Ascending aorta (tissue), 2 donors: ENCODE data around the gene MAN2B2. TPM values are rescaled to one million over a fixed set of nuclear protein-coding genes. Genes with fewer than 3 reads are reported as not detected.
A peak's percentile ranks its signal among the peaks of the same experiment; 100 is the strongest.

Experiments used
- DNase-seq, 2 donors: peaks; one replicate each; pipeline ENCODE4 v3.0.0-alpha.2; 2019; ENCODE audit warnings: low spot score in 2 of 2
- H3K27ac ChIP-seq, 2 donors: fragments of 200-600 bp; sonication (generic); one replicate each; pipeline ENCODE4 v1.5.1; 2016 to 2017; ENCODE audit warnings: mild to moderate bottlenecking in 1 of 2
- H3K27me3 ChIP-seq: fragments of 200-600 bp; sonication (generic); one replicate; pipeline ENCODE4 v1.5.1; 2017
- H3K36me3 ChIP-seq, 2 donors: fragments of 200-600 bp; sonication (generic); one replicate each; pipeline ENCODE4 v1.5.1; 2016
- H3K4me1 ChIP-seq, 2 donors: fragments of 200-600 bp; sonication (generic); one replicate each; pipeline ENCODE4 v1.5.1; 2016 to 2017; ENCODE audit warnings: mild to moderate bottlenecking in 1 of 2
- H3K4me3 ChIP-seq, 2 donors: fragments of 200-600 bp; sonication (generic); one replicate each; pipeline ENCODE4 v1.5.1; 2016 to 2017; ENCODE audit warnings: mild to moderate bottlenecking in 1 of 2
- H3K9me3 ChIP-seq, 2 donors: fragments of 200-600 bp; sonication (generic); one replicate each; pipeline ENCODE4 v1.5.1; 2016
- CTCF ChIP-seq, 3 experiments: fragments of 200-600 bp in 2 of 3; fragments of 450-650 bp in 1 of 3; sonication (generic) in 2 of 3; IDR thresholded peaks; one replicate each; pipeline ENCODE4 v1.5.1; 2016 to 2019; ENCODE audit warnings: antibody characterized with exemption in 3 of 3, mild to moderate bottlenecking in 1 of 3, moderate library complexity in 1 of 3
- intact Hi-C: fragments of 100-400 bp; cut with DNase I; formaldehyde crosslinking; loops from one replicate; pipeline ENCODE4 v1.15.1; 2023
- total RNA-seq: library from RNA; depleted of rRNA; stranded (reverse); fragments of >200 nt; gene quantifications from one replicate; pipeline ENCODE4 v1.1.0, GENCODE V29; 2016

Gene MAN2B2
- total RNA-seq, 1 donor from 2014 or later = 47.8 TPM

GRCh38 chr4:6641164-6641970 lies 66.4 kb downstream of the MAN2B2 start:
- Histone ChIP-seq H3K36me3 (peaks cover 13 to 15% of the 10 kb centered on the region in 2 donors), H3K4me3 (peak overlapping the region; percentile 76 to 89), H3K27me3 (no peaks in the 10 kb centered on the region), H3K27ac (peak overlapping the region; percentile 94 to 97), H3K9me3 (no peaks in the 10 kb centered on the region), H3K4me1 (peaks cover 4 to 16% of the 10 kb centered on the region in 2 donors)
- intact Hi-C loops = loop anchor here (2.0 to 10.0 kb wide), 8 partner anchors 23 to 426 kb away; partner anchors contain the start of genes GRPEL1, KIAA0232, MAN2B2 and TADA2B
- DNase-seq = peak in 1 of 2 donors; percentile 80
- no peak for TF ChIP-seq CTCF (IDR thresholded peaks at IDR 0.05)

GRCh38 chr4:6641971-6642320 lies 67.0 kb downstream of the MAN2B2 start:
- intact Hi-C loops = loop anchor here (2.0 to 10.0 kb wide), 8 partner anchors 23 to 425 kb away; partner anchors contain the start of genes GRPEL1, KIAA0232, MAN2B2 and TADA2B
- TF ChIP-seq CTCF (IDR thresholded peaks at IDR 0.05) = no peak
- Histone ChIP-seq H3K9me3 (no peaks in the 10 kb centered on the region), H3K4me1 (peaks cover 4 to 16% of the 10 kb centered on the region in 2 donors), H3K36me3 (peaks cover 13 to 15% of the 10 kb centered on the region in 2 donors), H3K27ac (peak overlapping the region; percentile 94 to 97), H3K4me3 (peak overlapping the region; percentile 76 to 89), H3K27me3 (no peaks in the 10 kb centered on the region)
- DNase-seq = peak in 1 of 2 donors; percentile 53

GRCh38 chr4:6643141-6643847 lies 68.3 kb downstream of the MAN2B2 start:
- Histone ChIP-seq H3K4me3 (peak overlapping the region in 1 of 2 donors; percentile 76), H3K27ac (peak overlapping the region in 1 of 2 donors; percentile 29)
- intact Hi-C loops = loop anchor here (5.0 to 10.0 kb wide), 2 partner anchors 242 to 424 kb away; partner anchors contain the start of gene GRPEL1

GRCh38 chr4:6644792-6645530 lies 70.0 kb downstream of the MAN2B2 start:
- peak overlapping the region in 1 of 2 donors; percentile 26 for H3K27ac ChIP-seq
- intact Hi-C loops = loop anchor here (5.0 to 10.0 kb wide), 2 partner anchors 240 to 422 kb away; partner anchors contain the start of gene GRPEL1
- H3K9me3 ChIP-seq = no peaks in the 10 kb centered on the region
- no peak for TF ChIP-seq CTCF (IDR thresholded peaks at IDR 0.05)
- H3K4me3 ChIP-seq = no peak overlapping the region
- H3K27me3 ChIP-seq = no peaks in the 10 kb centered on the region
- peaks cover 13 to 15% of the 10 kb centered on the region in 2 donors for H3K36me3 ChIP-seq
- peaks cover 4 to 16% of the 10 kb centered on the region in 2 donors for H3K4me1 ChIP-seq
- no peak for DNase-seq

More at GRCh38 chr4:6643141-6643847, 68.3 kb downstream of the MAN2B2 start:
- no peaks in the 10 kb centered on the region for H3K9me3 ChIP-seq
- H3K4me1 ChIP-seq = peaks cover 4 to 16% of the 10 kb centered on the region in 2 donors
- DNase-seq = peak in 1 of 2 donors; percentile 35
- no peaks in the 10 kb centered on the region for H3K27me3 ChIP-seq
- peaks cover 13 to 15% of the 10 kb centered on the region in 2 donors for H3K36me3 ChIP-seq
- no peak for TF ChIP-seq CTCF (IDR thresholded peaks at IDR 0.05)

GRCh38 chr4:6647169-6647568 lies 72.2 kb downstream of the MAN2B2 start:
- intact Hi-C loops = loop anchor here (10.0 kb wide), 1 partner anchor 238 kb away; no protein-coding TSS in a partner anchor
- Histone ChIP-seq H3K36me3 (peaks cover 11 to 15% of the 10 kb centered on the region in 2 donors), H3K27me3 (no peaks in the 10 kb centered on the region), H3K4me3 (no peak overlapping the region), H3K4me1 (peaks cover 0 to 11% of the 10 kb centered on the region in 2 donors), H3K9me3 (no peaks in the 10 kb centered on the region), H3K27ac (no peak overlapping the region)
- no peak for TF ChIP-seq CTCF (IDR thresholded peaks at IDR 0.05)
- peak in 1 of 2 donors; percentile 31 for DNase-seq
